Natural killer cell (primary cell): ENCODE data around the gene CHRM5. TPM values are rescaled to one million over a fixed set of nuclear protein-coding genes. Genes with fewer than 3 reads are reported as not detected.
"Not testable (repeated sequence)": the region's sequence is repeated elsewhere in the genome, so short reads cannot be mapped to it uniquely, and the experiment has no call there.

Experiments used
- ATAC-seq, 3 donors: fragments of 150-1000 bp in 2 of 3; fragments of 200-7000 bp in 1 of 3; cut with Tn5 transposase; 1 replicate in 1 of 3; 2 replicates in 2 of 3; pipeline ENCODE4 v1.10.0; 2021; ENCODE audit warnings: mild to moderate bottlenecking in 2 of 3, moderate library complexity in 2 of 3
- DNase-seq, 2 donors: peaks; one replicate each; pipeline versions ENCODE4 v3.0.0 to v3.0.0-alpha.2; 2013 to 2021; ENCODE audit warnings: mixed read lengths in 1 of 2
- H3K27ac ChIP-seq: one replicate; pipeline ENCODE4 v1.5.1; 2013; ENCODE audit warnings: mild to moderate bottlenecking, low read length
- H3K27me3 ChIP-seq: one replicate; pipeline ENCODE4 v1.6.1; 2013; ENCODE audit warnings: low read length; ENCODE audit not compliant: control insufficient read depth, insufficient read depth
- H3K36me3 ChIP-seq: one replicate; pipeline ENCODE4 v1.6.1; 2013; ENCODE audit warnings: low read length; ENCODE audit not compliant: control insufficient read depth, insufficient read depth
- H3K4me1 ChIP-seq: one replicate; pipeline ENCODE4 v1.6.1; 2013; ENCODE audit warnings: low read length; ENCODE audit not compliant: control insufficient read depth, insufficient read depth
- H3K4me3 ChIP-seq: one replicate; pipeline ENCODE4 v1.5.1; 2013; ENCODE audit warnings: low read length
- H3K9me3 ChIP-seq: one replicate; pipeline ENCODE4 v1.6.1; 2013; ENCODE audit warnings: low read length; ENCODE audit not compliant: control insufficient read depth, insufficient read depth
- H3K27ac Mint-ChIP-seq, 2 donors: one replicate each; pipeline ENCODE4 v1.8.0; 2022; ENCODE audit warnings: mild to moderate bottlenecking in 2 of 2, mixed read lengths in 2 of 2, moderate library complexity in 1 of 2
- H3K27me3 Mint-ChIP-seq, 2 donors: one replicate each; pipeline ENCODE4 v1.8.0; 2022; ENCODE audit warnings: low read depth in 2 of 2, mixed read lengths in 2 of 2
- H3K36me3 Mint-ChIP-seq: one replicate; pipeline ENCODE4 v1.8.0; 2022; ENCODE audit warnings: mixed read lengths
- H3K4me1 Mint-ChIP-seq, 2 donors: one replicate each; pipeline ENCODE4 v1.8.0; 2022; ENCODE audit warnings: mixed read lengths in 2 of 2
- H3K4me3 Mint-ChIP-seq: one replicate; pipeline ENCODE4 v1.8.0; 2022; ENCODE audit warnings: mild to moderate bottlenecking, moderate library complexity, mixed read lengths
- H3K9me3 Mint-ChIP-seq, 2 donors: one replicate each; pipeline ENCODE4 v1.8.0; 2022; ENCODE audit warnings: mixed read lengths in 2 of 2
- WGBS: methylation state at CpG from one replicate; pipeline ENCODE4 v1.1.7; 2013; ENCODE audit warnings: missing lambda C conversion rate; ENCODE audit not compliant: insufficient coverage; 5-methylcytosine and 5-hydroxymethylcytosine counted together
- intact Hi-C: fragments of 100-400 bp; cut with micrococcal nuclease; formaldehyde crosslinking; loops from one replicate; pipeline ENCODE4 v1.14.2; 2022
- total RNA-seq, 4 donors: library from RNA; stranded (reverse); fragments of 120-200 nt in 1 of 4; gene quantifications; one replicate each; pipeline versions ENCODE4 v1.2.3 to v1.2.4, GENCODE V29; 2013 to 2022
- TF ChIP-seq, protein P1 (sequence below): fragments of 200-600 bp; IDR thresholded peaks from one replicate; pipeline ENCODE4 v1.8.0; 2022; ENCODE audit warnings: antibody characterized with exemption

The CHRM5 gene
- total RNA-seq, 3 donors from 2014 or later (not counting 1 experiment from before 2014, with no cell fraction given) = 0.12 TPM; not detected in 2

DNA sequence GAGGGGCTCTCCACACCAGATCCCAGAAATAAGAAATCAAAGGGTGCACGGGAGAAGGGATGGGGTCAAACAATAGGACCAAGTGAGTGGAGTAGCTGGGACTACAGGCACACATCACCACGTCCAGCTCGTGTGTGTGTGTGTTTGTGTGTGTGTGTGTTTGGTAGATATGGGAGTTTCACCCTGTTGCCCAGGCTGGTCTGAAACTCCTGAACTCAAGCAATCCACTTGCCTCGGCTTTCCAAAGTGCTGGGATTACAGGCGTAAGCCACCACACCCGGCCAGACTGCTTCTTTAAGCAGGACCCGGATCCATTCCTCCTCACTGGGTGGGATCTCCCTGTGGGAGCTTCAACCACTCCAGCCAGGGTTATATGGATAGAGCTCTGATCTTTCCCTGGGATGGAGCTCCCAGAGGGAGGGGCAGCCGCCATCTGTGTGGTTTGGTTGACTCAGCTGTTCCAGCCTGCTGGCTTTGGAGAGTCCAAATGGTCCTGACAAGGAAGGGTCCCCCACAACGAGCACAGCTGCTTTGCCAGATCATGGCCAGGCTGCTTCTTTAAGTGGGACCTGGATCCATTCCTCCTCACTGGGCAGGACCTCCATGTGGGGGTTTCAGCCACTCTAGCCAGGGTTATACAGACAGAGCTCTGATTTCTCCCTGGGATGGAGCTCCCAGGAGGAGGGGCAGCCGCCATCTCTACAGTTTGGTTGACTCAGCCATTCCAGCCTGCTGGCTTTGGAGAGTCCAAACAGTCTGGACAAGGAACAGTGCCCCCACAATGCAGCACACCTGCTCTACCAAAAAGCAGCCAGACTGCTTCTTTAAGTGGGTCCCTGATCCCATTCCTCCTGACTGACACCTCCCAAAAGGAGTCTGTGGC, 79.8 kb downstream of the CHRM5 start:
- Histone ChIP-seq H3K27ac (no peak overlapping the region), H3K4me1 (no peaks in the 10 kb centered on the region), H3K9me3 (peaks cover 7% of the 10 kb centered on the region), H3K27me3 (no peaks in the 10 kb centered on the region), H3K36me3 (no peaks in the 10 kb centered on the region), H3K4me3 (no peak overlapping the region)
- H3K4me1 Mint-ChIP-seq = no peaks in the 10 kb centered on the region
- H3K27me3 Mint-ChIP-seq = peaks cover 0 to 16% of the 10 kb centered on the region in 2 donors
- H3K36me3 Mint-ChIP-seq = peaks cover 21% of the 10 kb centered on the region
- H3K4me3 Mint-ChIP-seq = no peak overlapping the region
- DNase-seq = no peak
- no peak for ATAC-seq
- peaks cover 7 to 17% of the 10 kb centered on the region in 2 donors for H3K9me3 Mint-ChIP-seq
- intact Hi-C loops = no loop called here
- TF ChIP-seq, protein P1, sequence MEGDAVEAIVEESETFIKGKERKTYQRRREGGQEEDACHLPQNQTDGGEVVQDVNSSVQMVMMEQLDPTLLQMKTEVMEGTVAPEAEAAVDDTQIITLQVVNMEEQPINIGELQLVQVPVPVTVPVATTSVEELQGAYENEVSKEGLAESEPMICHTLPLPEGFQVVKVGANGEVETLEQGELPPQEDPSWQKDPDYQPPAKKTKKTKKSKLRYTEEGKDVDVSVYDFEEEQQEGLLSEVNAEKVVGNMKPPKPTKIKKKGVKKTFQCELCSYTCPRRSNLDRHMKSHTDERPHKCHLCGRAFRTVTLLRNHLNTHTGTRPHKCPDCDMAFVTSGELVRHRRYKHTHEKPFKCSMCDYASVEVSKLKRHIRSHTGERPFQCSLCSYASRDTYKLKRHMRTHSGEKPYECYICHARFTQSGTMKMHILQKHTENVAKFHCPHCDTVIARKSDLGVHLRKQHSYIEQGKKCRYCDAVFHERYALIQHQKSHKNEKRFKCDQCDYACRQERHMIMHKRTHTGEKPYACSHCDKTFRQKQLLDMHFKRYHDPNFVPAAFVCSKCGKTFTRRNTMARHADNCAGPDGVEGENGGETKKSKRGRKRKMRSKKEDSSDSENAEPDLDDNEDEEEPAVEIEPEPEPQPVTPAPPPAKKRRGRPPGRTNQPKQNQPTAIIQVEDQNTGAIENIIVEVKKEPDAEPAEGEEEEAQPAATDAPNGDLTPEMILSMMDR = no peak
- WGBS = 88% methylated on average over 10 of the region's 10 CpGs
- H3K27ac Mint-ChIP-seq = no peak overlapping the region

DNA sequence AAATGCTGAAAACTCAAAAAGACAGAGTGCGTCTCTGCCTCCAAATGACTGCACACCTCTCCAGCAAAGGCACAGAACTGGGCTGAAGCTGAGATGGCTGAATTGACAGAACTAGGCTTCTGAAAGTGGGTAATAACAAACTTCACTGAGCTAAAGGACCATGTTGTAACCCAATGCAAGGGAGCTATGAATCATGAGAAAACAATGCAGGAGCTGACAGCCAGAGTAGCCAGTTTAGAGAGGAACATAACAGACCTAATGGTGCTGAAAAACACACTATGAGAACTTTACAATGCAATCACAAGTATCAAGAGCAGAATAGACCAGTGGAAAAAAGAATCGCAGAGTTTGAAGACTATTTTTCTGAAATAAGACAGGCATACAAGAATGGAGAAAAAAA, 80.8 kb downstream of the CHRM5 start:
- intact Hi-C loops = no loop called here
- peaks cover 7% of the 10 kb centered on the region for H3K9me3 ChIP-seq
- H3K4me1 Mint-ChIP-seq = no peaks in the 10 kb centered on the region
- H3K4me1 ChIP-seq = no peaks in the 10 kb centered on the region
- peaks cover 0 to 16% of the 10 kb centered on the region in 2 donors for H3K27me3 Mint-ChIP-seq
- H3K4me3 Mint-ChIP-seq = no peak overlapping the region
- WGBS = 100% methylated on average over 2 of the region's 2 CpGs
- no peaks in the 10 kb centered on the region for H3K27me3 ChIP-seq
- no peaks in the 10 kb centered on the region for H3K36me3 ChIP-seq
- TF ChIP-seq, protein P1 = no peak
- no peak for DNase-seq
- peaks cover 21% of the 10 kb centered on the region for H3K36me3 Mint-ChIP-seq
- H3K27ac Mint-ChIP-seq = no peak overlapping the region
- H3K27ac ChIP-seq = no peak overlapping the region
- H3K4me3 ChIP-seq = no peak overlapping the region
- ATAC-seq = no peak
- peaks cover 7 to 17% of the 10 kb centered on the region in 2 donors for H3K9me3 Mint-ChIP-seq

DNA sequence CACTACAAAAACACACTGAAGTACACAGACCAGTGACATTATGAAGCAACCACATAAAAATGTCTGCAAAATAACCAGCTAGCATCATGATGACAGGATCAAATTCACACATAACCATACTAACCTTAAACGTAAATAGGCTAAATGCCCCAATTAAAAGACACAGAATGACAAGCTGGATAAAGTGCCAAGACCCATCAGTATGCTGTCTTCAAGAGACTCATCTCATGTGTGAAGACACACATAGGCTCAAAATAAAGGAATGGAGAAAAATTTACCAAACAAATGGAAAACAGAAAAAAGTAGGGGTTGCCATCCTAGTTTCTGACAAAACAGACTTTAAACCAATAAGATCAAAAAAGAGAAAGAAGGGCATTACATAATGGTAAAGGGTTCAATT, 82.1 kb downstream of the CHRM5 start:
- H3K9me3 Mint-ChIP-seq = peaks cover 7 to 17% of the 10 kb centered on the region in 2 donors
- H3K27me3 ChIP-seq, H3K27ac ChIP-seq, H3K4me3 Mint-ChIP-seq, DNase-seq, H3K4me1 Mint-ChIP-seq, intact Hi-C loops, ATAC-seq, H3K4me3 ChIP-seq, H3K4me1 ChIP-seq, H3K27ac Mint-ChIP-seq, H3K36me3 ChIP-seq, H3K9me3 ChIP-seq: not testable (repeated sequence)
- H3K36me3 Mint-ChIP-seq = peaks cover 21% of the 10 kb centered on the region
- WGBS = 100% methylated on average over 1 of the region's 1 CpG
- peaks cover 0 to 16% of the 10 kb centered on the region in 2 donors for H3K27me3 Mint-ChIP-seq

DNA sequence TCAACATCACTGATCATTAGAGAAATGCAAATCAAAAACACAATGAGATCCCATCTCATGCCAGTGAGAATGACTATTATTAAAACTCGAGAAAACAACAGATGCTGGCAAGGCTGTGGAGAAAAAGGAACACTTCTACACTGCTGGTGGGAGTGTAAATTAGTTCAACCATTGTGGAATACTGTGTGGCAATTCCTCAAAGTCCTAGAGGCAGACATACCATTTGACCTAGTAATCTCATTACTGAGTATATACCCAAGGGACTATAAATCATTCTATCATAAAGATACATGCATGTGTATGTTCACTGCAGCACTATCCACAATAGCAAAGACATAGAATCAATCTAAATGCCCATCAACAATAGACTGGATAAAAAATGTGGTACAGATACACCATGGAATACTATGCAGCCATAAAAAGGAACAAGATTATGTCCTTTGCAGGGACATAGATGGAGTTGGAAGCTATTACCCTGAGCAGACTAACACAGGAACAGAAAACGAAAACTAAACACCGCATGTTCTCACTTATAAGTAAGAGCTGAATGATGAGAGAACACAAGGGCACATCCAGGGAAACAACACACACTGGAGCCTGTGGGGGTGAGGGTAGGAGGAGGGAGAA, 85.9 kb downstream of the CHRM5 start:
- peaks cover 6 to 16% of the 10 kb centered on the region in 2 donors for H3K9me3 Mint-ChIP-seq
- intact Hi-C loops = no loop called here

More for the DNA sequence above, 85.9 kb downstream of the CHRM5 start:
- Mint-ChIP-seq H3K27ac (no peak overlapping the region), H3K4me3 (no peak overlapping the region), H3K36me3 (peaks cover 20% of the 10 kb centered on the region), H3K27me3 (peaks cover 0 to 15% of the 10 kb centered on the region in 2 donors), H3K4me1 (no peaks in the 10 kb centered on the region)
- Histone ChIP-seq H3K36me3 (no peaks in the 10 kb centered on the region), H3K27ac (no peak overlapping the region), H3K27me3 (no peaks in the 10 kb centered on the region), H3K9me3 (peaks cover 7% of the 10 kb centered on the region), H3K4me3 (no peak overlapping the region), H3K4me1 (no peaks in the 10 kb centered on the region)
- TF ChIP-seq, protein P1 = no peak
- ATAC-seq = no peak
- no peak for DNase-seq
- 100% methylated on average over 3 of the region's 3 CpGs for WGBS
